Sigmoid colon (tissue), 3 donors: ENCODE measurements around the gene SIN3B.

Source experiments
- CTCF ChIP-seq, 4 experiments: fragments of 450-650 bp in 3 of 4; fragments of 200-600 bp in 1 of 4; IDR thresholded peaks; one replicate each; pipeline ENCODE4 v1.5.1; 2016 to 2019; ENCODE audit warnings: antibody characterized with exemption in 4 of 4, mild to moderate bottlenecking in 3 of 4, moderate library complexity in 2 of 4
- POLR2A ChIP-seq, 2 donors: fragments of 450-650 bp; IDR thresholded peaks; one replicate each; pipeline ENCODE4 v1.6.1; 2016; ENCODE audit warnings: antibody characterized with exemption in 2 of 2, mild to moderate bottlenecking in 2 of 2, moderate library complexity in 2 of 2

- TF ChIP-seq POLR2A (IDR thresholded peaks at IDR 0.05) (no peak), CTCF (IDR thresholded peaks at IDR 0.05) (no peak)
These were observed 99.7 kb downstream of the SIN3B start for GRCh38 chr19:16928916-16929315.
